CD4-positive, alpha-beta T cell treated with Interleukin-4 for 1 hour (primary cell): ENCODE results near the gene CPNE8.

Experiments used
- DNase-seq, 2 donors: peaks; one replicate each; pipeline ENCODE4 v3.0.0-alpha.2; 2020 to 2022

CPNE8 gene

GRCh38 chr12:38905480-38906351 is at the start of gene CPNE8:
TSS of gene CPNE8 (minus strand) at chr12:38905591. CDS start at chr12:38905534, 57 bp downstream.
- peak; percentile 55 for DNase-seq

GRCh38 chr12:38954238-38954873 is 49.0 kb upstream of the CPNE8 start:
- DNase-seq, result no peak

- no peak for DNase-seq
Observed at GRCh38 chr12:38949363-38949762, 44.0 kb upstream of the CPNE8 start.

GRCh38 chr12:38934686-38935085 is 29.3 kb upstream of the CPNE8 start:
- DNase-seq, result no peak

- no peak for DNase-seq
Observed at GRCh38 chr12:38934078-38934584, 28.7 kb upstream of the CPNE8 start.

GRCh38 chr12:38932320-38932719 is 26.9 kb upstream of the CPNE8 start:
- DNase-seq, result no peak

- DNase-seq, result no peak
Observed at GRCh38 chr12:38931461-38931860, 26.1 kb upstream of the CPNE8 start.

GRCh38 chr12:38930990-38931389 is 25.6 kb upstream of the CPNE8 start:
- no peak for DNase-seq

- no peak for DNase-seq
Observed at GRCh38 chr12:38926501-38926900, 21.1 kb upstream of the CPNE8 start.

- DNase-seq, result peak in 1 of 2 donors; percentile 52
Observed at GRCh38 chr12:38921025-38921677, 15.8 kb upstream of the CPNE8 start.

- no peak for DNase-seq
Observed at GRCh38 chr12:38919191-38919590, 13.8 kb upstream of the CPNE8 start.

- DNase-seq, result no peak
Observed at GRCh38 chr12:38915429-38916182, 10.2 kb upstream of the CPNE8 start.

- DNase-seq, result no peak
Observed at GRCh38 chr12:38912116-38912515, 6.7 kb upstream of the CPNE8 start.

GRCh38 chr12:38911611-38912010 is 6.2 kb upstream of the CPNE8 start:
- no peak for DNase-seq

GRCh38 chr12:38907201-38907923 is 2.0 kb upstream of the CPNE8 start:
- DNase-seq, result no peak

GRCh38 chr12:38906482-38907200 is 1.2 kb upstream of the CPNE8 start:
- DNase-seq, result peak; percentile 66 to 70

- peak; percentile 66 to 74 for DNase-seq
Observed at GRCh38 chr12:38904537-38905479, 583 bp downstream of the CPNE8 start.

- DNase-seq, result no peak
Observed at GRCh38 chr12:38903596-38903995, 1.8 kb downstream of the CPNE8 start.

- no peak for DNase-seq
Observed at GRCh38 chr12:38898001-38898684, 7.2 kb downstream of the CPNE8 start.

GRCh38 chr12:38895446-38895845 is 9.9 kb downstream of the CPNE8 start:
- no peak for DNase-seq
